Fibroblast of pulmonary artery (primary cell): ENCODE results near the gene PATJ.

ENCODE experiments used
- DNase-seq: peaks from one replicate; pipeline ENCODE4 v3.0.0-alpha.2; 2010; ENCODE audit warnings: low read depth
- H3K4me3 ChIP-seq: replicated peaks from 2 replicates; pipeline ENCODE4 v1.5.1; 2011; ENCODE audit warnings: low read depth, mild to moderate bottlenecking, control low read depth, low read length, moderate library complexity
- CTCF ChIP-seq: IDR thresholded peaks from 2 replicates; pipeline ENCODE4 v1.5.1; 2011; ENCODE audit warnings: mild to moderate bottlenecking, control low read depth, low read length, inconsistent platforms; ENCODE audit errors: missing control alignments

Gene PATJ

GRCh38 chr1:62038594-62039284 lies 296.5 kb downstream of the PATJ start:
- H3K4me3 ChIP-seq: no peak overlapping the region
- no peak for DNase-seq
- TF ChIP-seq CTCF: peak; percentile 8

- no peak for TF ChIP-seq CTCF
- no peak for DNase-seq
- H3K4me3 ChIP-seq: no peak overlapping the region
These were observed 298.2 kb downstream of the PATJ start for GRCh38 chr1:62040450-62040849.

GRCh38 chr1:62040973-62041372 lies 298.7 kb downstream of the PATJ start:
- DNase-seq: no peak
- no peak for TF ChIP-seq CTCF
- no peak overlapping the region for H3K4me3 ChIP-seq

- no peak overlapping the region for H3K4me3 ChIP-seq
- no peak for TF ChIP-seq CTCF
- DNase-seq: no peak
These were observed 300.9 kb downstream of the PATJ start for GRCh38 chr1:62043154-62043553.

- no peak for TF ChIP-seq CTCF
- peak; percentile 12 for DNase-seq
- no peak overlapping the region for H3K4me3 ChIP-seq
These were observed 303.3 kb downstream of the PATJ start for GRCh38 chr1:62045574-62045973.

- no peak for TF ChIP-seq CTCF
- DNase-seq: no peak
- H3K4me3 ChIP-seq: no peak overlapping the region
These were observed 304.6 kb downstream of the PATJ start for GRCh38 chr1:62046927-62047326.

- DNase-seq: no peak
- no peak overlapping the region for H3K4me3 ChIP-seq
- no peak for TF ChIP-seq CTCF
These were observed 307.9 kb downstream of the PATJ start for GRCh38 chr1:62050165-62050564.
